ENCODE results near the gene TBC1D22A.

Gene TBC1D22A

GRCh38 chr22:47129902-47130635 is 367.6 kb downstream of the TBC1D22A start:
- no peak for TF ChIP-seq CTCF (IDR thresholded peaks at IDR 0.05)

GRCh38 chr22:47130883-47131631 is 368.6 kb downstream of the TBC1D22A start:
- no peak for TF ChIP-seq CTCF (IDR thresholded peaks at IDR 0.05)

DNA sequence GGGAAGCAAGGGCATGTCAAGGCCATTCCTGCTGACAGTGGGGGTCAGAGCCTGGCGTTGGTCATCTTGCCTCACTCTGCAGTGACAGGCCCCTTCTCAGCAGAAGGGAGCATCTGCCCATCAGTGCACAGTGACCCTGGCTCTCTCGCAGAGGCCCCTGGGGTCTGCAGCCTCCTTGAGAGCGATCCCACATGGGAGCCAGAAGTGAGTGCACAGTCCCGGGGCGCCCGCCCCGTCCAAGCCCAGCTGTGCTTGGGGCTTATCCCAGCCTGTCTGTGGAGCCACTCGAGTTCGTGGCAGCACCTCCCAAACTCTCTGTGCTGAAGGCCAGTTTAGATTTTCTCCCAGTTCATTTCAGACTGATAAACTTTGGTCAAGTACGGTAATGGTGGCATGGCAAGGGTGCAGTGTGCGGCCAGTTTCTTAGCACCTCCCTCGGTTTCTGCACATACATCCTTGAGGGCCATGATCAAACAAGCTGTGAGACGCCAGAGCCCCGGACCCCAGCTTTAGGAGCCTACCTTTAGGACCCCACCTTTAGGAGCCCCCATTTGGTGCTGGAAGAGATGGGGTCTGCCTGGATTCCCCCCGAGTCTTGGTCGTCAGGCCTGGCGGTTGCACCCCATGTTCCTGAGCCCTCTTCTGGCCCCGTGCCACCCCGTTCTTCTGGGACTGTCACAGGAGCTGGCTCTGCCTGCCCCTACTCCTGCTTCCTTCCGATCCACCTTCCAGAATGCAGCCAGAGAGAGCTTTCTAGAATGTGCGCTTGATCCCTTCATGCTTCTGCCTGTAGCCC is 369.4 kb downstream of the TBC1D22A start:
- no peak for TF ChIP-seq CTCF (IDR thresholded peaks at IDR 0.05)

DNA sequence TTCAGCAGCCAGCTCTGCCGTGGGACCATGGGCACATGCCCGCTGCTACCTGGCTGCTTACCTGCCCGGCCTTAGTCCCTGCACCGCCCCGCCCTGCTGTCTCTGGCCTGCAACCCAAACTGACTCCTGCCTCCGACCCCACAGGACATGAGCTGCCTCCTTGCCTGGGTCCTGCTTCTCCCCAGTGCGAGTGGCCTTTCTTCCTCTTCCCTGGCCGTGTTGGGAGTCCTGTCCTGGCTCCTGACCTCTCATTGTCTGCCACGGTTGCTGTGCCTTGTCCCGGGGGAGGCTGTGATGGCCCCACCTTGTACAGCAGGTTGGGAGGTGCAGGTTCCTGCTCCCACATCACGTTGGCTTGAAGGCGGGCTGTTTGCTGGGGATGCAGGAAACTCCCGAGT is 370.0 kb downstream of the TBC1D22A start:
- no peak for TF ChIP-seq CTCF (IDR thresholded peaks at IDR 0.05)

DNA sequence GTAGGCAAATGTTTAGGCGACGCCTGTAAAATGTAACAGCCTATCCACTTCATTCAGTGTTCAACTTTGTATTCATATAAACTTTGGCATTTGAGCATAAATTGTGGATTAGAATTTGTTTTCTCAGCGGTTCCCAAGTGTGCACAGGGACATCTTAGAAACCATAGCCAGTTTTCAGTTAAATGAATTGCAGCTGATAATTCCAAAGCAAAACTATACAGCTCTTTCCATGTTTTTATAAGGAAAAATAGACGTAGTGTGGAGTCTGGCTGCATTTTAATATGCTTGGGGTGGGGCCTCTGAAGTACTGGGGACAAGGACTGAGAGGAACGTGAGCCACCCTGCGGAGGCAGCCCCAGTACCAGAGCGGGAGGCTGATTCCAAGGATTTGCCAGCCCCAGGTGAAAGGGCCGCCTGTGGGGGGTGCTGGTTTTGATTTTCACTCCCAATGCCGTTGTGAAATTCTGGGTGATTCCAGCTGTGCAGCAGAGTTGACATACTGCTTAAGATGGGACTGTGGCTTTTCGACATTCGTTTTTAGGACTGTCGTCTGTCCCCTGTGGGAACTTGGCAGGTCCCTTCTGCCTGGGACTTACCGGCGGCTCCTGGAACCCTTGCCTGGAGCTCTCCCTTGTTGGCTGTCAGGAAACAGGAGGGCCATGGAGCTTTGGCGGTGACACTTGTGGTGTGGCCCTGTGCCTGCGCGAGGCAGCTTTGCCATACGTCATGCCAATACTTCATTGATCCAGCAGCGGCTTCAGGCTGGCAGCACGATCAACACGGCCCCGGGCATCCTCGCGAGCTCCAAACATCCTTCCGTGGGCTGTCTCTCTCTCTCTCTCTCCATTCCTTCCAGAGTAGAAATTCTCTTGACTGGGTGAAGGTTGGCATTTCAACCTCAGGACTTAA is 370.9 kb downstream of the TBC1D22A start:
- TF ChIP-seq CTCF (IDR thresholded peaks at IDR 0.05): no peak

DNA sequence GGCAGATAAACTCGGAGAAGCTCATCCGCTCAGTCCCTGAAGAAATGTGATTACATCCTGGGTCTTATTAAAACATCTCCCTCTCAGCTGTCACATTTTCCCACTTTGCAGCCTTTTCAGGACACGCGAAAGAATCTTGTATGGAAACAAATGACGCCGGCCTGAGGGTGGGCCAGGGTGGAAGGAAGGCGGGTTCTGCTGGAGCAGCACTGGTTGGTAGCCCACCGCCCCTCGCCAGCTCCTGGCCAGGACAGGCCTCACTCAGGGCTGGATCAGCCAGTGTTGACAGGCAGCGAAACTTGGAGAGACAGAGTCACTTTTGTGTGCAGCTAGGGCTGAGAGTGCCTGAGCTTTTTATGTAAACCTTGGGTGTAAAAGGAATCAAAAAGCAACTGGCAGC is 371.8 kb downstream of the TBC1D22A start:
- TF ChIP-seq CTCF (IDR thresholded peaks at IDR 0.05): no peak

DNA sequence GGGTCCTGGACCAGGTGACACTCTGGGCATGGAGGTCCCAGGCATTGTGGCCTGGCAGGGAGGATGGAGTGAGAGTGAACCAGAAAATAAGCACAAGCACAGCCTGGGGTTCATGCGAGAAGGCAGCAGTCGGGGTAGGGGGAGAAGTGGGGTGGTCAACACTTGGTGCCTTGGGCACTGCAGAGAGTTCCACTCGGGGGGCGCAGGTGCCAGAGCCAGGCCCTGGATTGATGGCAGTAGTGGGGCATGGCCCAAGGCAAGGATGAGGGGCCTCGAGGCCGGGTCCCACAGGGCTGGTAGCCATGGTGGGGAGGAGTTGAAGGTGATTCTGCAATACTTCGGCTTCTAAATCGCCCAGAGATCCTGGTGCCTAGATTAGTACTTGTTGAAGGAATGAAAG is 372.9 kb downstream of the TBC1D22A start:
- TF ChIP-seq CTCF (IDR thresholded peaks at IDR 0.05): no peak
